SK-N-SH treated with all-trans-retinoic acid at 6 μM for 48 hours (cell line): ENCODE results near the gene PARP9.

Source experiments
- ATAC-seq: fragments of 200-7000 bp; cut with Tn5 transposase; 3 replicates; pipeline ENCODE4 v1.9.1; 2020; ENCODE audit warnings: mild to moderate bottlenecking, moderate library complexity
- ARNTL ChIP-seq: fragments of 450-650 bp; formaldehyde crosslinking; IDR thresholded peaks from 2 replicates; pipeline ENCODE4 v1.5.0; 2020; ENCODE audit warnings: low read depth, mild to moderate bottlenecking, moderate library complexity, borderline replicate concordance
- BACH2 ChIP-seq: fragments of 250-450 bp; sonication (Bioruptor Pico); IDR thresholded peaks from 2 replicates; pipeline ENCODE4 v1.9.0; 2021; ENCODE audit warnings: mild to moderate bottlenecking, borderline replicate concordance
- CSDC2 ChIP-seq: fragments of 250-450 bp; sonication (Bioruptor Pico); IDR thresholded peaks from 2 replicates; pipeline ENCODE4 v1.5.0; 2020; ENCODE audit warnings: mild to moderate bottlenecking, moderate library complexity
- CSRNP3 ChIP-seq: fragments of 250-450 bp; sonication (Bioruptor Pico); IDR thresholded peaks from 2 replicates; pipeline ENCODE4 v1.5.1; 2021; ENCODE audit warnings: mild to moderate bottlenecking, moderate library complexity
- ESRRG ChIP-seq: fragments of 250-450 bp; sonication (Bioruptor Pico); IDR thresholded peaks from 2 replicates; pipeline ENCODE4 v1.6.1; 2021; ENCODE audit warnings: mild to moderate bottlenecking
- GLIS3 ChIP-seq: fragments of 250-450 bp; sonication (Bioruptor Pico); IDR thresholded peaks from 2 replicates; pipeline ENCODE4 v1.5.0; 2020; ENCODE audit warnings: mild to moderate bottlenecking, moderate library complexity
- ISL1 ChIP-seq: fragments of 250-450 bp; sonication (Bioruptor Pico); IDR thresholded peaks from 2 replicates; pipeline ENCODE4 v2.1.2; 2022; ENCODE audit warnings: mild to moderate bottlenecking, moderate library complexity
- OSR1 ChIP-seq: fragments of 250-450 bp; sonication (Bioruptor Pico); IDR thresholded peaks from 2 replicates; pipeline ENCODE4 v1.8.0; 2022; ENCODE audit warnings: moderate library complexity, mild to moderate bottlenecking, inconsistent platforms
- PPARA ChIP-seq: fragments of 250-450 bp; sonication (Bioruptor Pico); IDR thresholded peaks from 2 replicates; pipeline ENCODE4 v1.5.0; 2020; ENCODE audit warnings: mild to moderate bottlenecking, borderline replicate concordance
- RARB ChIP-seq: fragments of 250-450 bp; sonication (Bioruptor Pico); IDR thresholded peaks from 2 replicates; pipeline ENCODE4 v1.8.0; 2021; ENCODE audit warnings: mild to moderate bottlenecking, moderate library complexity
- SNAI2 ChIP-seq: fragments of 250-450 bp; sonication (Bioruptor Pico); IDR thresholded peaks from 2 replicates; pipeline ENCODE4 v1.5.0; 2020; ENCODE audit warnings: mild to moderate bottlenecking, moderate library complexity
- TOX ChIP-seq: fragments of 250-450 bp; sonication (Bioruptor Pico); IDR thresholded peaks from 2 replicates; pipeline ENCODE4 v1.8.0; 2021; ENCODE audit warnings: mild to moderate bottlenecking, moderate library complexity, borderline replicate concordance
- ZC3H10 ChIP-seq: fragments of 250-450 bp; sonication (Bioruptor Pico); IDR thresholded peaks from 2 replicates; pipeline ENCODE4 v1.5.1; 2021; ENCODE audit warnings: mild to moderate bottlenecking, moderate library complexity
- ZFP3 ChIP-seq: fragments of 250-450 bp; sonication (Bioruptor Pico); IDR thresholded peaks from 2 replicates; pipeline ENCODE4 v1.5.0; 2020; ENCODE audit warnings: mild to moderate bottlenecking, moderate library complexity
- ZFP30 ChIP-seq: fragments of 450-650 bp; formaldehyde crosslinking; IDR thresholded peaks from 2 replicates; pipeline ENCODE4 v1.5.0; 2022; ENCODE audit warnings: mild to moderate bottlenecking, moderate library complexity
- ZNF565 ChIP-seq: fragments of 450-650 bp; formaldehyde crosslinking; conservative IDR thresholded peaks from 2 replicates; pipeline ENCODE4 v1.5.0; 2020; ENCODE audit warnings: low read depth, mild to moderate bottlenecking, moderate library complexity
- ZNF70 ChIP-seq: fragments of 450-650 bp; formaldehyde crosslinking; IDR thresholded peaks from 2 replicates; pipeline ENCODE4 v1.5.0; 2020; ENCODE audit warnings: mild to moderate bottlenecking, moderate library complexity
- ZNF8 ChIP-seq: fragments of 450-650 bp; formaldehyde crosslinking; IDR thresholded peaks from 2 replicates; pipeline ENCODE4 v1.5.0; 2020; ENCODE audit warnings: mild to moderate bottlenecking, moderate library complexity
- TF ChIP-seq, protein P1 (sequence below): fragments of 250-450 bp; sonication (Bioruptor Pico); IDR thresholded peaks from 2 replicates; pipeline ENCODE4 v1.5.0; 2020; ENCODE audit warnings: mild to moderate bottlenecking, moderate library complexity

PARP9 gene

GRCh38 chr3:122516846-122517360 is 47.2 kb downstream of the PARP9 start:
- TF ChIP-seq ZNF70 = no peak
- no peak for TF ChIP-seq PPARA (CRISPR knock-in tag)
- no peak for TF ChIP-seq RARB (CRISPR knock-in tag)
- TF ChIP-seq ZC3H10 (CRISPR knock-in tag) = no peak
- no peak for TF ChIP-seq SNAI2 (CRISPR knock-in tag)
- TF ChIP-seq ZNF565 (CRISPR knock-in tag) = no peak
- TF ChIP-seq ISL1 (CRISPR knock-in tag) = no peak
- TF ChIP-seq, protein P1, sequence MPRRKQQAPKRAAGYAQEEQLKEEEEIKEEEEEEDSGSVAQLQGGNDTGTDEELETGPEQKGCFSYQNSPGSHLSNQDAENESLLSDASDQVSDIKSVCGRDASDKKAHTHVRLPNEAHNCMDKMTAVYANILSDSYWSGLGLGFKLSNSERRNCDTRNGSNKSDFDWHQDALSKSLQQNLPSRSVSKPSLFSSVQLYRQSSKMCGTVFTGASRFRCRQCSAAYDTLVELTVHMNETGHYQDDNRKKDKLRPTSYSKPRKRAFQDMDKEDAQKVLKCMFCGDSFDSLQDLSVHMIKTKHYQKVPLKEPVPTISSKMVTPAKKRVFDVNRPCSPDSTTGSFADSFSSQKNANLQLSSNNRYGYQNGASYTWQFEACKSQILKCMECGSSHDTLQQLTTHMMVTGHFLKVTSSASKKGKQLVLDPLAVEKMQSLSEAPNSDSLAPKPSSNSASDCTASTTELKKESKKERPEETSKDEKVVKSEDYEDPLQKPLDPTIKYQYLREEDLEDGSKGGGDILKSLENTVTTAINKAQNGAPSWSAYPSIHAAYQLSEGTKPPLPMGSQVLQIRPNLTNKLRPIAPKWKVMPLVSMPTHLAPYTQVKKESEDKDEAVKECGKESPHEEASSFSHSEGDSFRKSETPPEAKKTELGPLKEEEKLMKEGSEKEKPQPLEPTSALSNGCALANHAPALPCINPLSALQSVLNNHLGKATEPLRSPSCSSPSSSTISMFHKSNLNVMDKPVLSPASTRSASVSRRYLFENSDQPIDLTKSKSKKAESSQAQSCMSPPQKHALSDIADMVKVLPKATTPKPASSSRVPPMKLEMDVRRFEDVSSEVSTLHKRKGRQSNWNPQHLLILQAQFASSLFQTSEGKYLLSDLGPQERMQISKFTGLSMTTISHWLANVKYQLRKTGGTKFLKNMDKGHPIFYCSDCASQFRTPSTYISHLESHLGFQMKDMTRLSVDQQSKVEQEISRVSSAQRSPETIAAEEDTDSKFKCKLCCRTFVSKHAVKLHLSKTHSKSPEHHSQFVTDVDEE = no peak
- no peak for TF ChIP-seq ARNTL (CRISPR knock-in tag)
- TF ChIP-seq ZFP30 (CRISPR knock-in tag) = no peak

DNA sequence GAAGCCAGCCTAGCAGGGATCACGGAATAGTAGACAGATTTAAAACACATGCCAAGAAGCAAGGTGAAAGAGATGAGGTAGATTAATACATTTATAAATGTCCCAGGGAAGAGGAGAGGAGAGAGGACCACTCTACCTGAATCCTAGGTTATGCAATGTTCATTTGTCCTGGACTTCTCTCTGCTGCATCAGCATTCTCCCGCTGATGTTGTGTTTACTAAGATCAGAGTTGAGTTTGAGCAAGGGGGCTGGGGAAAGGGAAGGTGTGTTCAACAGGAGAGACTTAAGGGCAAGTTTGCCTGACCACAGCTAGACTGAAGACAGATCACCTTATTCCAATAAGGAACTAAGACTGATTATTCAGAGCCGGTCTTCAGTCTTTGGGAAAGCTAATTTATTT is 48.2 kb downstream of the PARP9 start:
- no peak for ATAC-seq
- no peak for TF ChIP-seq ZNF70
- no peak for TF ChIP-seq OSR1
- TF ChIP-seq CSRNP3 (CRISPR knock-in tag) = no peak
- no peak for TF ChIP-seq ESRRG (CRISPR knock-in tag)
- TF ChIP-seq, protein P1 = no peak
- TF ChIP-seq, all 23 proteins: peak for 0

More at GRCh38 chr3:122516846-122517360, 47.2 kb downstream of the PARP9 start:
- no peak for ATAC-seq

DNA sequence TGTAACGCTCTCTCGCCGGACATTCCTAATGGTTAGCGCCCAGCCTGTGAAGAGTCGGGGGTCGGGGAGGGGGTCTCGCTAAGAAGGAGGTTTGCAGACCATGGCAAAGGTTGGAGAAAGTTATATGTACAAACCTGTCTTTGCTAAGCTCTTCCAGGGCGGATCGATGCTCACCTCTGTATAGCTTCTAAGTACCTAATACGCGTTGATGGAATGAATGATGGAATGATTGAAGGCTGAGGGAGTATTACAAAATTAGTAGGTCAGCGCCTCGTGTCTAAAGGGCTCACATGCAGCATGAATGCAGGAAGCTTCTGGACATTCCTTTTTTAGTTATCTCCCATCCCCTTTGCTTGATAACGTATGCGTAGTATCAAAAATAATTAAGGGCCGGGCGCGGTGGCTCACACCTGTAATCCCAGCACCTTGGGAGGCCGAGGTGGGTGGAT is 49.1 kb downstream of the PARP9 start:
- TF ChIP-seq ZNF70 = no peak
- TF ChIP-seq TOX (CRISPR knock-in tag) = no peak
- TF ChIP-seq ZNF565 (CRISPR knock-in tag) = no peak
- TF ChIP-seq SNAI2 (CRISPR knock-in tag) = no peak
- TF ChIP-seq ZNF8 = no peak
- TF ChIP-seq BACH2 (CRISPR knock-in tag) = no peak
- no peak for TF ChIP-seq ZFP3 (CRISPR knock-in tag)
- no peak for TF ChIP-seq ESRRG (CRISPR knock-in tag)
- TF ChIP-seq ARNTL (CRISPR knock-in tag) = no peak
- no peak for TF ChIP-seq PPARA (CRISPR knock-in tag)

GRCh38 chr3:122514123-122515019 is 49.7 kb downstream of the PARP9 start, which contains the start of gene KPNA1:
KPNA1 (minus strand) TSS chr3:122514939; CDS start chr3:122496565, 18,374 bp downstream.
- peak; percentile 98 for ATAC-seq
- no peak for TF ChIP-seq ZFP30 (CRISPR knock-in tag)
- 0 out of 2 replicates have a peak, but pooled peaks have one; percentile 42 for TF ChIP-seq GLIS3
- peak; percentile 58; the same call in 1 of the 2 replicates for TF ChIP-seq CSDC2 (CRISPR knock-in tag)
- TF ChIP-seq, protein P1 = peak; percentile 21; the same call in 1 of the 2 replicates
- 0 out of 2 replicates have a peak, but pooled peaks have one; percentile 60 for TF ChIP-seq ZFP3 (CRISPR knock-in tag)

More for the DNA sequence above, 49.1 kb downstream of the PARP9 start:
- ATAC-seq = peak; percentile 32
